ENCODE results near the gene QSOX2. TPM values are rescaled to one million over a fixed set of nuclear protein-coding genes. Genes with fewer than 3 reads are reported as not detected.
A peak's percentile ranks its signal among the peaks of the same experiment; 100 is the strongest.

Gene QSOX2
- polyA plus RNA-seq, 1 experiment, result 14.7 TPM

- CTCF ChIA-PET, result interaction anchor here (1.3 kb wide), 1 partner anchor 112 kb away, joined by 3 read pairs; no protein-coding TSS in a partner anchor
- POLR2A ChIA-PET, result no interaction called here
- Histone ChIP-seq H3K4me3 (ENCODE audit: low read depth, low read length) (no peak overlapping the region), H3K9me3 (ENCODE audit: control insufficient read depth, insufficient read depth, low read length) (no peaks in the 10 kb centered on the region; the same call in 1 of the 2 replicates), H3K27me3 (ENCODE audit: control insufficient read depth, insufficient read depth, low read length) (peaks cover 35% of the 10 kb centered on the region), H3K27ac (ENCODE audit: low read depth, low read length) (no peak overlapping the region)
- TF ChIP-seq CTCF (IDR thresholded peaks at IDR 0.05; ENCODE audit: low read depth, low read length), result no peak
- DNase-seq (ENCODE audit: low read depth, low spot score), result no peak
These were observed 73.1 kb downstream of the QSOX2 start for GRCh38 chr9:136172412-136173079.

GRCh38 chr9:136171801-136172411 is 73.7 kb downstream of the QSOX2 start:
- POLR2A ChIA-PET, result no interaction called here
- Histone ChIP-seq H3K4me3 (ENCODE audit: low read depth, low read length) (no peak overlapping the region), H3K27ac (ENCODE audit: low read depth, low read length) (no peak overlapping the region), H3K9me3 (ENCODE audit: control insufficient read depth, insufficient read depth, low read length) (no peaks in the 10 kb centered on the region; the same call in 1 of the 2 replicates), H3K27me3 (ENCODE audit: control insufficient read depth, insufficient read depth, low read length) (peaks cover 35% of the 10 kb centered on the region)
- CTCF ChIA-PET, result interaction anchor here (1.3 kb wide), 1 partner anchor 112 kb away, joined by 3 read pairs; no protein-coding TSS in a partner anchor
- no peak for TF ChIP-seq CTCF (IDR thresholded peaks at IDR 0.05; ENCODE audit: low read depth, low read length)
- DNase-seq (ENCODE audit: low read depth, low spot score), result no peak

GRCh38 chr9:136171009-136171800 is 74.4 kb downstream of the QSOX2 start:
- POLR2A ChIA-PET, result no interaction called here
- no peak overlapping the region for H3K4me3 ChIP-seq (ENCODE audit: low read depth, low read length)
- no peaks in the 10 kb centered on the region; the same call in 1 of the 2 replicates for H3K9me3 ChIP-seq (ENCODE audit: control insufficient read depth, insufficient read depth, low read length)
- no peak for TF ChIP-seq CTCF (IDR thresholded peaks at IDR 0.05; ENCODE audit: low read depth, low read length)
- DNase-seq (ENCODE audit: low read depth, low spot score), result no peak
- CTCF ChIA-PET, result interaction anchor here (0.6 to 1.4 kb wide), 7 partner anchors 12 to 112 kb away, joined by 3 to 10 read pairs (median 4); no protein-coding TSS in a partner anchor
- H3K27ac ChIP-seq (ENCODE audit: low read depth, low read length), result no peak overlapping the region
- H3K27me3 ChIP-seq (ENCODE audit: control insufficient read depth, insufficient read depth, low read length), result peaks cover 35% of the 10 kb centered on the region

- DNase-seq (ENCODE audit: low read depth, low spot score), result no peak
- no peaks in the 10 kb centered on the region; the same call in 1 of the 2 replicates for H3K9me3 ChIP-seq (ENCODE audit: control insufficient read depth, insufficient read depth, low read length)
- ChIA-PET POLR2A (interaction anchor here (0.5 kb wide), 1 partner anchor 101 kb away, joined by 6 read pairs; no protein-coding TSS in a partner anchor), CTCF (interaction anchor here (0.6 to 1.4 kb wide), 8 partner anchors 11 to 114 kb away, joined by 3 to 10 read pairs (median 4); no protein-coding TSS in a partner anchor)
- H3K27me3 ChIP-seq (ENCODE audit: control insufficient read depth, insufficient read depth, low read length), result peaks cover 33% of the 10 kb centered on the region
- TF ChIP-seq CTCF (IDR thresholded peaks at IDR 0.05; ENCODE audit: low read depth, low read length), result peak; percentile 77
- no peak overlapping the region for H3K4me3 ChIP-seq (ENCODE audit: low read depth, low read length)
- no peak overlapping the region for H3K27ac ChIP-seq (ENCODE audit: low read depth, low read length)
These were observed 75.4 kb downstream of the QSOX2 start for GRCh38 chr9:136170006-136170901.

Data from AG04450 (cell line).